Suprapubic skin (tissue), 4 donors: ENCODE measurements around the gene CD36.

Experiments used
- CTCF ChIP-seq, 2 donors: fragments of 200-600 bp in 1 of 2; fragments of 450-650 bp in 1 of 2; sonication (generic) in 1 of 2; IDR thresholded peaks; one replicate each; pipeline ENCODE4 v1.5.1; 2016 to 2019; ENCODE audit warnings: antibody characterized with exemption in 2 of 2, mild to moderate bottlenecking in 1 of 2, moderate library complexity in 1 of 2
- EP300 ChIP-seq: sonication (generic); formaldehyde crosslinking; IDR thresholded peaks from one replicate; pipeline ENCODE4 v1.6.1; 2017; ENCODE audit warnings: antibody characterized with exemption
- POLR2A ChIP-seq, 2 donors: fragments of 450-650 bp; IDR thresholded peaks; one replicate each; pipeline ENCODE4 v1.6.1; 2017; ENCODE audit warnings: antibody characterized with exemption in 2 of 2, mild to moderate bottlenecking in 2 of 2, moderate library complexity in 2 of 2
- POLR2AphosphoS5 ChIP-seq, 3 donors: sonication (generic); formaldehyde crosslinking; IDR thresholded peaks; one replicate each; pipeline ENCODE4 v1.6.1; 2017; ENCODE audit warnings: antibody characterized with exemption in 3 of 3

DNA sequence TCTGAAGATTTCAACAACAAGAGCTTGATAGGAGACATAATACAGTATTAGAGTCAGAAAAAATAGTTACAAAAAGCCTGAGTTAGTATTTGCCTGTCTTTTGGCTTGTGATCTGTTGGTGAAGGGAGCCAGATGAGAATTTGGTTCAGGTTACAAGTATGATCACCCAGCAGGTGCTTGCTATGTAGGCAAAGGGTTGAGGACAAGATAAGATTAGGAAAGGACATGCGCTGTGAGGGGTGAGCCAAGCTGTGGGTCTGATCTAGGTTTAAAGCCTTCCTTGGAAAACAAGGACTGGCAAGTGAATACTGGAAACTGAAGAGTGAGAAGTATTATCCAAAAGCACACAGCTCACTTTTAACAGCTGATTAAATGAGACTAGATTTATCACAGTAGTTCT, 28.7 kb upstream of the CD36 start:
- TF ChIP-seq POLR2A (IDR thresholded peaks at IDR 0.05), result no peak
- TF ChIP-seq CTCF (IDR thresholded peaks at IDR 0.05), result no peak
- no peak for TF ChIP-seq POLR2AphosphoS5 (IDR thresholded peaks at IDR 0.05)
- no peak for TF ChIP-seq EP300
